DND-41 (cell line): Measurements from ENCODE around the gene SLC26A1.

Source experiments
- CTCF ChIP-seq: IDR thresholded peaks from 2 replicates; pipeline ENCODE4 v1.5.1; 2012; ENCODE audit warnings: borderline replicate concordance, low read length, moderate library complexity, mild to moderate bottlenecking; ENCODE audit not compliant: poor library complexity, severe bottlenecking; ENCODE audit errors: extremely low read depth
- EZH2 ChIP-seq: IDR thresholded peaks from 3 replicates; pipeline ENCODE4 v1.6.1; 2012; ENCODE audit warnings: borderline replicate concordance, low read depth, mild to moderate bottlenecking, moderate library complexity, low read length, inconsistent platforms; ENCODE audit not compliant: severe bottlenecking

- TF ChIP-seq CTCF: no peak
- no peak for TF ChIP-seq EZH2
These were observed 6.8 kb downstream of the SLC26A1 start for GRCh38 chr4:986428-986878.
